ENCODE results near the gene SLC7A11.

Gene SLC7A11

DNA sequence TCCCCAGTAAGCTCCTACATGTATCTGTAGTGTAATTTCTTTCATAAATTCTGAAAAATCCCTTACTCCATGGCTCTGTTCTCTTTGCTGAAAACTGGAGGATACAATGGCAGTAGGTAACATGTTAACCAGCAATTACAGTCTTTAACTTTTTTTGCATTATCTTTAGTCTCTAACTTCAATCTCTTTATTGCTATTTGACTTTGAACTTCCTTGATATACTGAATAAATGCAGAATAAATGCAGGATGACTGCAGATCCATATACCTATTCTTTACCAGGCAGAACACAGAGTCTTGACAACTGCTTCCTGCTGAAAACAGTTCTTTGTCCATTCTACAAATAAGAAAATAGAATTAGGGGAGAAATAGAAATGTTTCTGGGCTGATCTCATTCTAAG is 101.3 kb downstream of the SLC7A11 start:
- no peak for FAIRE-seq

- no peak for FAIRE-seq
Observed at GRCh38 chr4:138138774-138139173, 103.4 kb downstream of the SLC7A11 start.

DNA sequence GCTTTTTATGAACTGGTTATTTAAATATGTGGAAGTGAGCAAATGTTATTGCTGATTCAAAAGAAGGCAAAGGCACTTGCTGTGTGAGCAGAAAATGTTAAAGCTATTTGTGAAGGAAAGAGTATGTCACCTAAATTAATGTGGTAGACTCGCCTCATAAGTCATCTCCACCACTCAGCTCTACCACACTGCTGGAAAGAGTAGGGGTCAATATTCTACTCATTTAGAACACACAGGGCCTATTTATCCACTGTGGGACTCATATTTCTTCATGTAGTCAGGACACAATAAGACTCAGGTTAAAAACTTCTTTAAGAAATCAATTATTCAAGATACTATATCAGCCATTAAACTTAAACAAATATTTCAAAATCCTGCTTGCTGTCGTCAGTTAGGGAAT is 106.5 kb downstream of the SLC7A11 start:
- no peak for FAIRE-seq

GRCh38 chr4:138118270-138118669 is 123.9 kb downstream of the SLC7A11 start:
- FAIRE-seq: no peak

- FAIRE-seq: no peak
Observed at GRCh38 chr4:138115053-138115452, 127.1 kb downstream of the SLC7A11 start.

DNA sequence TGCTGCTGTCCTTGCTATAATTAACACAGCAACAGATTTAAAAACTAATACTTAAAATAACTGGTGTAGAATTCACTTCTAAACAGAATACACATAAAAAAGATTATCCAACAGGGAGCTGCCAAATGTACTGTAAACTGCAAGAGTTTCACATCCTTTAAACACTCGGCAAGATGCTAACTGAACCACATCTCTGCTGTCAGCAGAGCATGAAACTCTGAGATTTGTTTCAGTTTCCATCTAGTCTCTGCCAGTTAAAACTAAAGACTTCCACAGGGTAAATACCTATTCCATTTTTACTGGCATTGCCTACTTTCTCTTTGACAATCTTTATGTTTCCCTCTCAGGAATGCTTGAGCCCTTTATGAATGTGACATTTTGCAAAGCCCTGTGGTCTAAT is 127.7 kb downstream of the SLC7A11 start:
- FAIRE-seq: no peak
